Embryonic facial prominence (tissue), 1 donor: Measurements from ENCODE around the gene OSBPL10.
"Not testable (repeated sequence)": the region's sequence is repeated elsewhere in the genome, so short reads cannot be mapped to it uniquely, and the experiment has no call there.

Experiments used
- DNase-seq: peaks from one replicate; pipeline ENCODE4 v3.0.0-alpha.2; 2016; ENCODE audit errors: extremely low spot score

Gene OSBPL10

DNA sequence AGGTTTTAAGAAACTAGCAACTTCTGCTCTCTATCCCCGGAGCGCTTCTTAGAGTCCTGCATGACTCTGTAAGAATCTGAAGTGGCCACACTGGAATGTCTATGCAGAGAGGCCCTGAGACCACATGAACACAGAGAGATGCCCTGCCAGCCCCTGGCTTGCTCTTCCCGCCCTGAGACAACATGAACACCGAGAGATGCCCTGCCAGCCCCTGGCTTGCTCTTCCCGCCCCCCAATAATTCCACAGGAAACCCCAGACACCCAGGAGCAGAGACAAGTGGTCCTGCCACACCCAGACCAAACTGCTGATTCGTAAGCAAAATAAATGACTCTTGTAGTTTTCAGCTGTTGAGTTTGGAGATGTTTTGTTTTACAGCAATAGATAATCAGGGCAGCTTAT, 166.1 kb downstream of the OSBPL10 start:
- no peak for DNase-seq

DNA sequence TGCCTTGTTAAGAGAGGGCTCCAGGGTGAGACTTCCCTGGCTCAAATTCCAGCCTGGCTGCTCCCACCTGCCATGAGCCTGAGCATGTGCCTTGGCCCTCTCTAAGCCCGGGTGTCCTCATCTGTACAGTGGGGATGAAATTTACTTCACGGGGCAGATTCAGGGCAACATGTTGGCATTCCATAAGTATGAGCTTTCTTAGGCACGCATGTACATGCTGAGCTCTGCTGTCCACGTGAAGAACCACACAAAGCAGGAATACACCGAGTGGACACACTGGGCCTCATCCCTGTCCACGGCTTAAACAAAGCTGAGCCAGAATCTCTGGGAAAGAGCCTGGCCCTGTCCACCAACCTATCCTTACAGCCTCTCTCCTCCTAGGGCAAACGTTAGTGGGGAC, 167.4 kb downstream of the OSBPL10 start:
- no peak for DNase-seq

DNA sequence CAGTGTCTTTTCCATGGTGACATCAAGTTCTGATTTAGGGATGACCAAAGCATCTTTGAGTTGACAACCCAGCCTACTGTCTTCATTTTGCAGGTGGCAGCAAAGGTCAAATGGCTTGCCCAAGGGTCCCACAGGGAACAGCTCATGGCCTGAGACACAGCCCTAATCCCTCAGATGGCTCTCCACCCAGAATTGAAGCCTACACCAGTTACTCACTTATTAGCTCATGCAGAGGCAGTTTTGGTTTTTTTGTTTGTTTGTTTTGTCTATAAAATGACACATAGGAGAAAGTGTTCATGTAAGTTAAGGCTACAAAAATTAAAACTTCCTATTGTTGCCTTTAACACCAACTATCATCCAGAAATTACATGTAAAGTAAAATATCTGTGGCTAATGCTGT, 167.9 kb downstream of the OSBPL10 start:
- DNase-seq = no peak

DNA sequence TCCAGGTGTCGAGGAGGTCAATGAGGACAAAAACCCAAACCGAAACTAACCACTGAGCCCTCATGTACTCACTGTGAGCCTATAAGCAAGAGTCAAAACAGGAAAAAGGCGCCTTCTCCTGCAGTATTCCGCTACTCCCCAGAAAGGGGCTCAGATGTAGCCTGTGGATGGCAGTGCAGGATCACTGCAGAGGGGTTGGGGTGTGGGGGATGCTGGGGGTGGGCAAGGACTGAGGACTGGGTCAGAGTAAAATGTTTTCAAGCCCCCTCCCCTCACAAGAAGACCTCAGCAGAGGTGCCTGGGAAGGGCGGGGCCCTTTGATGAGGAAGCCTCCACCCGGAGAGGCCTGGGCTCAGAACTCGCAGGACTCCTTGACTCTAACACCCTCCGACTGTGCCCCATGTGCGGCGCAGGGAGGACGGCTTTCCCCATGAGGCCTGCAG, 170.1 kb downstream of the OSBPL10 start:
- no peak for DNase-seq

DNA sequence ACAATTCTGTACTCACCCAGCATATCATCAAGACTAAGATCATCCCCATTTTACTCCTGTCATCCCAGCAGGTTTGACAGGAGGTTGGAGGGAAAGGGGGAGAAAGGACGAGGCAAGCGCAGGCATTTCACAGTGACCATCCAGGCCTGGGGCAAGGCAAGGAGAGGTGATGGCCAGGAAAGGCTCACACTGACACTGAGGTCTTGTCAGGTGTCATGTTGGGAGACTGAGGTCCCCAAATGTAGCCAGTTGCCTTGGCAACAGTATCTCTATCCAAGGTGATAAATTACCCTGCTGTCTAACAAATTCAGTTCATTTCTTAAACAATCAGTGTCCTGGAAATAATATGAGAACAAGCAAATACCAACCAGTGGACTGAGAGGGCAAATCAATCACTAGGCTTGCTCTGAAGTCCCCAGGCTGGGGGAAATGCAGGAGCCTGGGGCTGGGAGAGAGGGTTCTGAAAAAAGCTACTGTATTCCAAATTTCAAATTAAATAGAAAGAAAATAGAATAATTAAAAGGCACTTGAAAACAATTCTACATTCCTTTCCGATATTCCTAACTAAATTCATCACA, 172.8 kb downstream of the OSBPL10 start:
- DNase-seq = no peak

DNA sequence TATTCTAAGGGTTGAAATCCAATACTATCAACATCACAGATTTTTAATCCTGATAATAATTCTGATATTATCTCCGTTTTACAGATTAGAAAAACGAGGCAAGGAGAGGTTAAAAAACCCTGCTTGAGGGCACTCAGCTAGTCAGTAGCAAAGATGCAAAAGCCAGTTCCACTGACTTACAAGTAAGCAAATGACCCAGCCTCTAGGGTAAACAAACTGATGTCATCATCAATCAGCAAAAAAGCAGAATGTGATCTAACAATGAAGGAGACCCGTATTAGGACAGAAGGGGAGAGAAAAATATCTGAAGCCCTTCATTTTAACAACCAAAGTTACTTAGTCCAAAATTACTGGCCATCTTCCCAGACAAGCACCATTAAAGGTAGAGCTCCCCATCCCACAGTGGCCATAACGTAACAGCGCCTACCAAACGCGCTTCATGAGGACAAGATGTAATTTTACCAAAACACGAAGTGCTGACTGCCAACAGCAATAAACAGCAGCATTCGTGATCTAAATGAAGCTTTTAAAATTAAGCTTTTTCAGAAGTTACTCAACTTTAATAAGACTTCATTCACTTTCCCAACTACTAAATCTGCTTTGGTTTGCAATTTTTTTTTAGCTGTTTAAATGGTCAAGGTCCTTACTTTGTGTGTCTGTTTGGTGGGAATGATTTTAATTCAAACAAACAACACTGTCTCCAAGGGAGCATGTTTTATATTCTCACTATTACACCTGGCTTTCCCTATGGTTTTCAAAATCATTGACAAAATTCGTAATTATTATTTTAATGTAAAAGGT, 176.6 kb downstream of the OSBPL10 start:
- DNase-seq = no peak

DNA sequence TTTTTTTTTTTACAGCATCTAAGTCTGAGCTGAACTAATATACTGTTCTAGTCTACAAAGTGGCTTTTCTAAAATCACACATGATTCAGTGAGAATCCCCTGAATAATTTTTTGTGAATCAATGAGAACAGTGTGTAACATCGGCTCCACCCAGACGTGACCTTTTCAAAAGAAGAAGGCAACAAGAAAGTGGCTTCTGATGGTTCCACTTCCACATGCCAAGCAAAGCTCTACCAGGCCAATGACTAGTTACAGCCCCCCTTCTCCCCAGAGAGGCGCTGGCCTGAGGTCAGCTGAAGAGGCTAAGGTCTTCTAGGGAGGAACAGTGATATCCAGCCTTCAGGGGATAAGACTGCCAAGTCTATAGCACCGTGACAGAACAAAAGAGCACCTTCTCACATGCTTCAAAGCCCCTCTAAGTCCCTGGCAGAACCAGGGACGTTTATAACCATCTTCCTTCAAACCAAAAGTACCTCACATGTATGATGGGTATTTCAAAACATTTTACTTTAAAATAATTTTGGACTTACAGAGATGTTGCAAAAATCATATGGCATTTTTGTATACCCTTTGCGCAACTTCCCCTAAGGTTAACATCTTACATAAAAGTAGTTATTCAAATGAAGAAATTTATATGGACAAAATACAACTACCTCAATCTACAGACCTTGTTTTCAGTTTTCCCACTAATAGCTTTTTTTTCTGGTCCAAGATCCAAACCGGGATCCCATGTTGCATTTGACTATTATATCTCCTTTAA, 177.9 kb downstream of the OSBPL10 start:
- no peak for DNase-seq

DNA sequence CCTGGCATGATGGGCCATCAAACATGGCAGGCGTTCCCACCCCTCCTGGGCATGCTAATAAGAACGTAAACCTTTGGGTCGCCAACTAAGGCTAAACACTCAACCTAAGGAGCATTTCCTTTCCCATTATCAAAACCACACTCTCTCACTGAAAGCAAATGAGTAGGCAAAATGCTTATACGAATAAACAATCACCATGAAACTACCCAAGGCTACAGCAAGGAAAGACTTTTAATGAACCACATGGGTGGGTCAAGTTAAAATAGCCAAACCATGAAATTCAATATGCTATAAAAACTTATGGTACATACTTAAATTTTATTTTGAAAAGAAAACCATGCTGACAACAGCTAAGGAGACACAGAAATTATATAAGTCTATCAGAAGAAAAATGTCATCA, 180.6 kb downstream of the OSBPL10 start:
- no peak for DNase-seq

DNA sequence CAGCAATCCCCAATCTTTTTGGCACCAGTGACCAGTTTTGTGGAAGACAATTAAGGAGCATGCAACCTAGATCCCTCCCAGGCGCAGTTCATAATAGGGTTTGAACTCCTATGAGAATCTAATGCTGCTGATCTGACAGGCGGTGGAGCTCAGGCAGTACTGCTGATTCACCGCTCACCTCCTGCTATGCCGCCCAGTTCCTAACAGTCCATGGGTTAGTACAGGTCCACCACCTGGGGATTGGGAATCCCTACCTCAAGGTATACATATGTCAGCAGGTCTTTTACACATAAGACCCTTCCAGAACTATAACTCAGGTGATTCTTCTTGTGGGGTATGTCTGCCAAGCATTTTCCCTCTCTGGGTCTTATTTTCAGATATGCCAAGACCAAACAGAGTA, 182.2 kb downstream of the OSBPL10 start:
- DNase-seq = no peak

DNA sequence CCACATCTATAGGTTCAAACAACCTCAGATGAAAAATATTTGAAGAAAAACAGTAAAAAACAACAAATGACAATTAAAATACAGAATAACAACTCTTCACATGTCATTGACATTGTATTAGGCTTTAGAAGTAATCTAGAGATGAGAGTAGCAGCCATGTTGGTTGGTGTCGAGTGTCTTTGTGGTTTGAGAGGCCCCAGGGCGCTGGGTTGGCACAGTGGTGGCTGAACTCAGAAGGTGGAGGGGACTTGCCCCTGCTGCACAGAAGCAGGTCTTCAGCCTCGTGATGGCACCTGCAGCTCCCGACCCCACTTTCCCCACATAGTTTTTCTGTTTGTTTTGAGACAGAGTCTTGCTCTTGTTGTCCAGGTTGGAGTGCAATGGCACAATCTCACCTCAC, 187.2 kb downstream of the OSBPL10 start:
- DNase-seq = no peak

DNA sequence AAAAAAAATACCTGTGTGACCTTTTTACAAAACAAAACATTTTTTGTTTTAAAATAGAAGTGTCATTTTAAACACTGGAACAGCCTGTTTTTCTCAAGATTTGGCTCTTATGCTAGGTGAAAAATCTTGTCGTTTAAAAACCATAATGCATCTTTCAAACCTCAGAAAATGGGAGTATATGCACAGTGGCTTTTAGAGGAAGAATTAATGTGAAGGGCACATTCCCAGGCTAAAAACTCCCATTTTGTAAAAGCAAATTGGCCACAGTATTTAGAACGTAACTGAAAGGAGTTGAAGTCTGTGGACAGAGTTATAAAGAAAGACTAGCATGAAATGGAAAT, 190.0 kb downstream of the OSBPL10 start:
- no peak for DNase-seq

DNA sequence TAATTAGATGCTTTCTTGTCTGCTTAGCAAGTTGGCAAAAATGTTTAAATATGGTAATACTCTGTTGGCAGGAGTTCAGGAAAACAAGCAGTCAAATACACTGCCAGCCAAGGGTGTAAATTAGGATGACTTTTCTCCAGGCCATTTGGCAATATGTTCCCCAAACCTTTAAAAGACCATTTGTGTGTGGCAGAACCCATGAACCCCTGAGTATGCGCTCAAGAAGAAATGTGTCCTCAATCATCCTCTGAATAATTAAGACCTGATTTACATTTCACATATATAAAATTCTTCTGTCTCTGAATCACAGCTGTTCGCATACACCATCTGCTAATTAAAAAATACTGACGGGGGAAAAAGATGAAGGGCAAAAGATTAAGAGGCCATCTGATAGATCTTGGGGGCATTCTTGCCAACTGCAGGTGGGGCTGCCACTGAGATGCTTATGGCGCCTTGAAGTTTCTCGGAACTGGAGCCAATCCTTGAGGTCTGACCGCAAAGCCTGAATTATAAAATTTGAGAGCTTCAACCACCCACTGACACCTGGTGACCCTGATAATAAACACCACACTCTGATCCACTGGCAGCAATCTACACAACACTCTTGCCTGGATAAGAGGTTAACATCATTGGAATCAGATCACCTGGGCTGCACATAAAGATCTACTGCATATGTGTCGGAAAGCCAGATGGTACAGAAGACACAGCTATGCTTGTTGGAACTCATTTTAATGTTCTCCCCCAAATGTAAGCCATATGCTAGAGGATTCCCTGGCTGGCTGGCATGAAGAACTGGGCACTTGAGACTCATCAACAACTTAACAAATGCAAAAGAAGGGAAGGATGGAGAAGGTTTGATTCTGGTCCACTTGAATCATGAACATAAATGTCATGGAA, 190.6 kb downstream of the OSBPL10 start:
- DNase-seq = no peak

DNA sequence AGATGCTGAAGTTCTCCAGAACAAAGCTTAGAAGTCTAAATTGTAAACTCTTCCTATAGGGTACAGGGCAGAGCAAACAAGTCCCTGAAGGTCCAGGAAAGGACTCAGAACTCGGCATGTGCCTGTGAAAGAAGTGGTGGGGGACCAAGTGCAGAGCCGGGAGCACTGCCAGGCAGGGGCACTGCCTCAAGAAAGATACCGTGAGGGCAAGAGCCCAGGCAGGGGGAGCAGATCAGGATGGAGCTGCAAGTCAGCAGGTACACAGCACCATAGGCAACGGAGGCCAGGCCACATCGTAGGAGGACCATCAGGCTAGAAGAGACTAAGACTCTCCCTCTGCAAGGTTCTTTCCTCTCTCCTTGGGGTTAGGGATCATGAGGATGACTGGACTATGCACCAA, 191.6 kb downstream of the OSBPL10 start:
- DNase-seq = no peak

DNA sequence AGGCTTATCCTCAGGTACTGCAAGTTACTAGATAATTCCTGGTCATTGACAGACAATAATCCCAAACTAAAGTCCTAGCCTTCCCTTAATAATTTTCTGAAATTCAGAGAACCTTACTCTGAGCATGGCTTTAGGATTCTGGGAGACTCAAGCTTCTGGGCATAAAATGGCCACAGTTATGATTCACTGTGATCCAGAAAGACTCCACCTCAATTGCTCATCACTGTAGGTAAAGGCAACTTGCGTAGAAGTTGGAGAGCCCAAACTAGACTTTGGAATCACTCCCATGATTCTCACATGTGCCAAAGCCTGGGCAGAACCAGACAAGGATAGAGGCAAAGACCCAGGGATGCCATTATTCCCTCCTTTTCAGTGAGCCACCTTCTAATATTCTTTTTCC, 195.3 kb downstream of the OSBPL10 start:
- no peak for DNase-seq

DNA sequence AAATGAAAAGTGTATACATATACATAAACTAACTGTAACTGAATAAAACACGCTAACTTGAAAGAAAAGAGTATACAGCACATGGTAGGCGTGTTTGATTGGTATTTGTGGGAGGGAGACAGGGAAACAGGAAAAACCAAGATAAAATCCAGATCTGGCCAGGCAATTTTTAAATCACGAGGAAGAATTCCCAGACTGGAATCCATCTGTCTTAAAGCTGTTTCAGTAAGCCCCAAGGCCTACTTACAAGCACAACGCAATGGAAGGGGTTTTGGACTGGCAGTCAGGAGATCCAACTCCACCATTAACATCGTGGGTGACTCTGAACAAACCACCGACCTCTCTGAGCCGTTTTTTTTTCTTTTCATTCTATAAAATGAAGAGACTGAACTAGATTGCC, 195.8 kb downstream of the OSBPL10 start:
- no peak for DNase-seq

DNA sequence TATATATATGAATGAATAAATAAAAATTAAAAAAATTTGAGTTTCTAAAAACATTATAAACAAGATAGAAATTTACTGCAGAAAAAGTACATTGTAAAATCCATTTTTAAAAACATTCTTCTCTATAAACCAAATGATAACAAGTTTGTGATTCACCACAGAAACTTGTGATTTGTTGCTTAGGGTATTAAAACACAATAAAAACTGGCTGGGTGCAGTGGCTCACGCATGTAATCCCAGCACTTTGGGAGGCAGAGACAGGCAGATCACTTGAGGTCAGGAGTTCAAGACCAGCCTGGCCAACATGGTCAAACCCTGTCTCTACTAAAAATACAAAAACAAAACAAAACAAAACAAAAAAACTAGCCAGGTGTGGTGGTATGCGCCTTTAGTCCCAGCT, 197.2 kb downstream of the OSBPL10 start:
- not testable (repeated sequence) for DNase-seq

DNA sequence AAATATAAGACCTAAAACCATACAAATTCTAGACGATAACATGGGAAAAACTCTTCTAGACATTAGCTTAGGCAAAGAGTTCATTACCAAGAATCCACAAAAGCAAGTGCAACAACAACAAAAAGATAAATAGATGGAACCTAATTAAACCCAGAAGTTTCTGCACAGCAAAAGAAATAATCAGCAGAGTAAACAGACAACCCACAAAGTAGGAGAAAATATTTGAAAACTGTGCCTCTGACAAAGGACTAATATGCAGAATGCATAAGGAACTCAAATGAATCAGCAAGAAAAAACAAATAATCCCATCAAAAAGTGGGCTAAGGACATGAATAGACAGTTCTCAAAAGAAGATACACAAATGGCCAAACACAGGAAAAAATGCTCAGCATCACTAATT, 198.8 kb downstream of the OSBPL10 start:
- not testable (repeated sequence) for DNase-seq

DNA sequence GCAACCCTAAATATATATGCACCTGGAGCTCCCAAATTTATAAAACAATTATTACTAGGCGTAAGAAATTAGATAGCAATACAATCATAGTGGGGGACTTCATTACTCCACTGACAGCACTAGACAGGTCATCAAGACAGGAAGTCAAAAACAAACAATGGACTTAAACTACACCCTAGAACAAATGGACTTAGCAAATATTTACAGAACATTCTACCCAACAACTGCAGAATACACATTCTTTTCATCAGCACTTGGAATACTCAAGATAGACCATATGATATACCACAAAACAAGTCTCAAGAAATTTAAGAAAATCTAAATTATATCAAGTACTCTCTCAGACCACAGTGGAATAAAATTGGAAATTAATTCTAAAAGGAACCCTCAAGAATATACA, 201.5 kb downstream of the OSBPL10 start:
- no peak for DNase-seq

DNA sequence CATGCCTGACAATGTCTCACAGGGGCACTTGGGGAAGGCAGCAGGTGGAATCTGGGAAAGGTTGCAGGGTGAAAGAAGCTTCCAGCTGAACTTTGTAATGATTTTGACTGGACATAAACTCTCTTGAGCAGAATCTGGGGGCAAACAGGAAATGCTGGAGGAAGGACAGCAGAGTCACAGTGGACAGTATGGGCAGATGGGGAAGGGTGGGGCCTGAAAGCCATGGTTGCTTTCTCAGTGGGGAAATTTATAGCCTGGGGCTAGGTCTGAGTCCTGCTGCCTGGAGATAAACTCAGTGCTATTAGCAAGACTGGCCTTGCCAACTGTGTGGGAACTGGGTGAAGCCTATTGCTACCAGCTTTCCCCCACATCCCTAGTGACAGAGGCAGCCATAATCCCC, 203.2 kb downstream of the OSBPL10 start:
- DNase-seq = no peak

DNA sequence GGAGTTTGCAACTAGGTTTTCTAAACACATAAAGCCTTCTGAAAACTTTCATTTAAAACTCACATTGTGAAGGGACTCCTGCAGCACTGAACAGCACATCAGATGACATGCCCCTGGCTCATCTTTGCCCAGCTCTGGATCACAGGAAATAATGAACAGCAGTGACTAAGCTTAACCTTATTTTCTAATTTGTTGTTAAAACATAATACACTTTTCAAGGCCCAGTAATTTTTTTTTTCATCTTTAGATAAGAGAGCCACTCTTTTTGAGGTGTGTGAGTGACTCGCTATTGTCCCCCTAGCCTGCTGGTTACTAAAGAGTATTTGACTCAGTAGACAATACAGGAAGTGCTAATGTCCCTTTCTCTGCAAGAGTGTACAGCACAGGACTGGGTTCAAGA, 204.0 kb downstream of the OSBPL10 start:
- DNase-seq = no peak

DNA sequence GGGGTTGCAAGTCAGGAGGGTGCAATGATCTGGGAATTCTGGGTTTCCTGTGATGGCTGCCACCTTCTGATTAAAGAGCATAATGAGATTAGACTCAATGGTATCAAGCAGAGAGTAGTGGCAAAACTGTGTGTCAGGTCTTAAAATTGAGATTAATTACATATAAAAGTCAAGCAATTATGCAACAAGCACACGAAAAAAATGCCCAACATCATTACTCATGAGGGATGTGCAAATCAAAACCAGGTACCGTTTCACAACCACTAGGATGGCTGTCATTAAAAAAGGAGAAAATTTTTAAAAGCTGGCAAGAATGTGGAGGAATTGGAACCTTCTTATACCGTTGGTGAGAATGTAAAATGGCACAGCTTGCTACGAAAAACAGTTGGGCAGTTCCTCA, 205.0 kb downstream of the OSBPL10 start:
- DNase-seq = no peak

DNA sequence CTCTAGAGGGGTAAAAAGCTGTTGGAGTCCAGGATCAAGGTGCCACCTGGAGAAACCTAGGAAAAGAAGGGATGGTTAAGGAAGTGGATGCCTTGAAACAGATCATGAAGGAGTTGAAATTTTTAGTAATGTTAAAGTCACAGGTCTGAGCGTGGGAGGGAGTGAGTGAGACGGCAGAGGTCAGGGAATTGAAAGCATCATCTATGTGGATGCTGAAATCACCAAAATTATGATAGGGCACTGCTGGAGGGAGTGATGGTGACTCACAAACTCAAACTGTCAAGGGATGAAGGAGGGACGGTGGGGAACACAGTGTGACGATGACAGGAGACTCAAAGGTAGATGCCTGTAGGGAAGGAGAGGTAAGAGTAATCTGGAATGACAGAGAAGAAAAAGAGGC, 205.7 kb downstream of the OSBPL10 start:
- no peak for DNase-seq
